MM.1S (cell line): ENCODE data around the gene NPLOC4.

ENCODE experiments used
- DNase-seq: peaks from one replicate; pipeline ENCODE4 v3.0.0-alpha.2; 2015
- H2AFZ ChIP-seq: fragments of 300-600 bp; sonication (generic); 2 replicates; pipeline ENCODE4 v1.6.0; 2016; ENCODE audit warnings: antibody characterized with exemption, low read length
- H3F3A ChIP-seq: fragments of 300-600 bp; sonication (generic); 2 replicates; pipeline ENCODE4 v1.6.1; 2016; ENCODE audit warnings: mild to moderate bottlenecking, antibody characterized with exemption, low read length, moderate library complexity, mixed read lengths; ENCODE audit not compliant: insufficient read depth
- H3K27ac ChIP-seq: fragments of 300-600 bp; sonication (generic); 2 replicates; pipeline ENCODE4 v1.5.1; 2016; ENCODE audit warnings: mild to moderate bottlenecking, low read length
- H3K27me3 ChIP-seq: fragments of 300-600 bp; sonication (generic); replicated peaks from 2 replicates; pipeline ENCODE4 v1.6.0; 2016; ENCODE audit warnings: low read length; ENCODE audit not compliant: insufficient read depth
- H3K36me3 ChIP-seq: fragments of 300-600 bp; sonication (generic); replicated peaks from 2 replicates; pipeline ENCODE4 v1.6.1; 2016; ENCODE audit warnings: mild to moderate bottlenecking, low read length, mixed read lengths; ENCODE audit not compliant: insufficient read depth
- H3K4me1 ChIP-seq: fragments of 300-600 bp; sonication (generic); 2 replicates; pipeline ENCODE4 v1.6.1; 2016; ENCODE audit warnings: low read length, mixed read lengths
- H3K4me2 ChIP-seq: fragments of 300-600 bp; sonication (generic); 2 replicates; pipeline ENCODE4 v1.6.0; 2016; ENCODE audit warnings: low read depth, low read length
- H3K4me3 ChIP-seq: fragments of 300-600 bp; sonication (generic); 2 replicates; pipeline ENCODE4 v1.5.1; 2016; ENCODE audit warnings: low read length, mixed read lengths
- H3K79me2 ChIP-seq: fragments of 300-600 bp; sonication (generic); 2 replicates; pipeline ENCODE4 v1.6.1; 2016; ENCODE audit warnings: mixed run types, low read length, mixed read lengths
- H3K9ac ChIP-seq: fragments of 300-600 bp; sonication (generic); 2 replicates; pipeline ENCODE4 v1.6.1; 2016; ENCODE audit warnings: low read length, mixed read lengths
- H3K9me2 ChIP-seq: fragments of 300-600 bp; sonication (generic); replicated peaks from 2 replicates; pipeline ENCODE4 v1.6.1; 2016; ENCODE audit warnings: mild to moderate bottlenecking, low read length, mixed read lengths; ENCODE audit not compliant: insufficient read depth
- H3K9me3 ChIP-seq: fragments of 300-600 bp; sonication (generic); replicated peaks from 2 replicates; pipeline ENCODE4 v1.6.1; 2016; ENCODE audit warnings: mild to moderate bottlenecking, low read length, mixed read lengths; ENCODE audit not compliant: insufficient read depth
- H4K20me1 ChIP-seq: fragments of 300-600 bp; sonication (generic); 2 replicates; pipeline ENCODE4 v1.6.1; 2016; ENCODE audit warnings: mild to moderate bottlenecking, low read length, moderate library complexity, mixed read lengths; ENCODE audit not compliant: insufficient read depth
- CTCF ChIP-seq: fragments of 300-600 bp; sonication (generic); IDR thresholded peaks from 2 replicates; pipeline ENCODE4 v1.5.1; 2016; ENCODE audit warnings: antibody characterized with exemption, low read length, mixed read lengths
- EZH2 ChIP-seq: fragments of 300-600 bp; sonication (generic); optimal IDR thresholded peaks from 2 replicates; pipeline ENCODE3; 2017; ENCODE audit warnings: low read depth, mild to moderate bottlenecking, antibody characterized with exemption, low read length, mixed read lengths
- EZH2phosphoT487 ChIP-seq: fragments of 300-600 bp; sonication (generic); IDR thresholded peaks from 2 replicates; pipeline ENCODE4 v1.6.1; 2018; ENCODE audit warnings: antibody characterized with exemption, low read length

NPLOC4 gene

GRCh38 chr17:81528651-81529436 is 108.1 kb downstream of the NPLOC4 start:
- H3K9me2 ChIP-seq = no peaks in the 10 kb centered on the region
- no peaks in the 10 kb centered on the region for H3K9me3 ChIP-seq
- H3K27ac ChIP-seq = no peak overlapping the region
- no peaks in the 10 kb centered on the region for H3K79me2 ChIP-seq
- H3K4me2 ChIP-seq = no peak overlapping the region
- no peak overlapping the region for H3K4me3 ChIP-seq
- H4K20me1 ChIP-seq = no peaks in the 10 kb centered on the region
- no peak for DNase-seq
- no peak overlapping the region for H3K9ac ChIP-seq
- H3K27me3 ChIP-seq = peaks cover 19% of the 10 kb centered on the region
- H3K4me1 ChIP-seq = 0 out of 2 replicates have a peak, but pooled peaks cover 4% of the 10 kb centered on the region
- H3F3A ChIP-seq = no peaks in the 10 kb centered on the region
- H2AFZ ChIP-seq = no peak overlapping the region
- H3K36me3 ChIP-seq = no peaks in the 10 kb centered on the region
- TF ChIP-seq EZH2phosphoT487 (no peak), EZH2 (no peak), CTCF (no peak)

- DNase-seq = no peak
- Histone ChIP-seq H3K4me1 (no peaks in the 10 kb centered on the region), H3F3A (no peaks in the 10 kb centered on the region), H3K4me3 (no peak overlapping the region), H3K9ac (no peak overlapping the region), H3K9me2 (no peaks in the 10 kb centered on the region), H3K4me2 (no peak overlapping the region), H4K20me1 (no peaks in the 10 kb centered on the region), H2AFZ (no peak overlapping the region), H3K79me2 (no peaks in the 10 kb centered on the region), H3K27me3 (peaks cover 21% of the 10 kb centered on the region), H3K27ac (no peak overlapping the region), H3K9me3 (no peaks in the 10 kb centered on the region), H3K36me3 (no peaks in the 10 kb centered on the region)
- TF ChIP-seq CTCF (no peak), EZH2phosphoT487 (no peak), EZH2 (no peak)
Measured at GRCh38 chr17:81528384-81528650, 108.6 kb downstream of the NPLOC4 start.

GRCh38 chr17:81527591-81528383 is 109.1 kb downstream of the NPLOC4 start, which contains the start of gene FSCN2:
FSCN2 (plus strand) TSS chr17:81528377; CDS start chr17:81528532, 155 bp downstream.
- no peak within 1 kb of the TSS for H2AFZ ChIP-seq
- no peak for DNase-seq
- no peak within 1 kb of the TSS for H3K4me3 ChIP-seq
- no peak within 1 kb of the TSS for H3K4me2 ChIP-seq
- no peaks in the 10 kb centered on the region for H3F3A ChIP-seq
- no peaks in the 10 kb centered on the region for H4K20me1 ChIP-seq
- no peaks in the 10 kb centered on the region for H3K36me3 ChIP-seq
- H3K4me1 ChIP-seq = no peaks in the 10 kb centered on the region
- no peaks in the 10 kb centered on the region for H3K79me2 ChIP-seq
- no peaks in the 10 kb centered on the region for H3K9me3 ChIP-seq
- H3K27me3 ChIP-seq = peaks cover 21% of the 10 kb centered on the region
- no peak within 1 kb of the TSS for H3K27ac ChIP-seq
- no peak within 1 kb of the TSS for H3K9ac ChIP-seq
- TF ChIP-seq EZH2 = no peak
- no peak for TF ChIP-seq CTCF
- no peak for TF ChIP-seq EZH2phosphoT487
- no peaks in the 10 kb centered on the region for H3K9me2 ChIP-seq
